Globus pallidus (tissue), 1 donor: Measurements from ENCODE around the gene NOXO1.
"Not testable (repeated sequence)": the region's sequence is repeated elsewhere in the genome, so short reads cannot be mapped to it uniquely, and the experiment has no call there.

Experiments used
- DNase-seq: peaks from one replicate; pipeline ENCODE4 v3.0.0-alpha.2; 2015; ENCODE audit warnings: low spot score

NOXO1 gene

GRCh38 chr16:1981398-1981836 is at the start of gene NOXO1:
Gene NOXO1 (minus strand): TSS chr16:1981469. CDS start chr16:1981179, 290 bp downstream.
- no peak for DNase-seq

- DNase-seq: no peak
Measured at GRCh38 chr16:2030036-2030435, 48.8 kb upstream of the NOXO1 start.

- no peak for DNase-seq
Measured at GRCh38 chr16:2029350-2029749, 48.1 kb upstream of the NOXO1 start.

GRCh38 chr16:2028620-2029220 is 47.5 kb upstream of the NOXO1 start:
- no peak for DNase-seq

GRCh38 chr16:2028146-2028545 is 46.9 kb upstream of the NOXO1 start:
- no peak for DNase-seq

GRCh38 chr16:2027024-2028010 is 46.0 kb upstream of the NOXO1 start:
- DNase-seq: no peak

GRCh38 chr16:2026461-2027023 is 45.3 kb upstream of the NOXO1 start, which contains the start of gene NHERF2:
Gene NHERF2 (plus strand): TSS chr16:2026902. CDS start chr16:2027006, 104 bp downstream.
- DNase-seq: no peak

- DNase-seq: no peak
Measured at GRCh38 chr16:2025878-2026460, 44.7 kb upstream of the NOXO1 start.

GRCh38 chr16:2025251-2025650 is 44.0 kb upstream of the NOXO1 start:
- no peak for DNase-seq

GRCh38 chr16:2024032-2024420 is 42.8 kb upstream of the NOXO1 start:
- no peak for DNase-seq

GRCh38 chr16:2023092-2024031 is 42.1 kb upstream of the NOXO1 start:
- peak; percentile 81 for DNase-seq

GRCh38 chr16:2022723-2023091 is 41.4 kb upstream of the NOXO1 start:
- no peak for DNase-seq

- DNase-seq: no peak
Measured at GRCh38 chr16:2019921-2020831, 38.9 kb upstream of the NOXO1 start.

GRCh38 chr16:2019518-2019920 is 38.2 kb upstream of the NOXO1 start, which contains the start of gene NPW:
Gene NPW (plus strand): TSS chr16:2019785.
- no peak for DNase-seq

- DNase-seq: no peak
Measured at GRCh38 chr16:2016407-2016922, 35.2 kb upstream of the NOXO1 start.

GRCh38 chr16:2015947-2016208 is 34.6 kb upstream of the NOXO1 start:
- no peak for DNase-seq

- no peak for DNase-seq
Measured at GRCh38 chr16:2015117-2015946, 34.1 kb upstream of the NOXO1 start.

- DNase-seq: no peak
Measured at GRCh38 chr16:2013527-2013926, 32.3 kb upstream of the NOXO1 start.

- not testable (repeated sequence) for DNase-seq
Measured at GRCh38 chr16:2011726-2012125, 30.5 kb upstream of the NOXO1 start.
